NT2/D1 (cell line): ENCODE data around the gene LAMTOR2.

Experiments used
- DNase-seq: peaks from one replicate; pipeline ENCODE4 v3.0.0-alpha.2; 2011; ENCODE audit warnings: low read depth, low spot score
- H3K27me3 ChIP-seq: 2 replicates; pipeline ENCODE4 v1.6.0; 2011; ENCODE audit warnings: mild to moderate bottlenecking; ENCODE audit not compliant: insufficient read length, insufficient read depth
- H3K36me3 ChIP-seq: 2 replicates; pipeline ENCODE4 v1.6.1; 2011; ENCODE audit warnings: mild to moderate bottlenecking, low read length, mixed read lengths; ENCODE audit not compliant: insufficient read depth, insufficient read length
- H3K4me1 ChIP-seq: 2 replicates; pipeline ENCODE4 v1.5.1; 2011; ENCODE audit not compliant: insufficient read depth, insufficient read length
- H3K4me3 ChIP-seq: 2 replicates; pipeline ENCODE4 v1.5.1; 2011; ENCODE audit warnings: low read depth; ENCODE audit not compliant: insufficient read length
- H3K9ac ChIP-seq: 2 replicates; pipeline ENCODE4 v1.6.0; 2011; ENCODE audit warnings: low read depth; ENCODE audit not compliant: insufficient read length
- H3K9me3 ChIP-seq: 2 replicates; pipeline ENCODE4 v1.5.1; 2011; ENCODE audit warnings: mild to moderate bottlenecking, low read length; ENCODE audit not compliant: insufficient read depth
- SUZ12 ChIP-seq: IDR thresholded peaks from 2 replicates; pipeline ENCODE4 v1.6.1; 2011; ENCODE audit not compliant: insufficient read length, insufficient read depth; ENCODE audit errors: extremely low read depth
- YY1 ChIP-seq: IDR thresholded peaks from 2 replicates; pipeline ENCODE4 v1.6.1; 2011; ENCODE audit not compliant: insufficient read length, insufficient read depth
- ZNF274 ChIP-seq: IDR thresholded peaks from 2 replicates; pipeline ENCODE4 v1.6.1; 2011; ENCODE audit warnings: mild to moderate bottlenecking, low read depth, low read length

The LAMTOR2 gene

DNA sequence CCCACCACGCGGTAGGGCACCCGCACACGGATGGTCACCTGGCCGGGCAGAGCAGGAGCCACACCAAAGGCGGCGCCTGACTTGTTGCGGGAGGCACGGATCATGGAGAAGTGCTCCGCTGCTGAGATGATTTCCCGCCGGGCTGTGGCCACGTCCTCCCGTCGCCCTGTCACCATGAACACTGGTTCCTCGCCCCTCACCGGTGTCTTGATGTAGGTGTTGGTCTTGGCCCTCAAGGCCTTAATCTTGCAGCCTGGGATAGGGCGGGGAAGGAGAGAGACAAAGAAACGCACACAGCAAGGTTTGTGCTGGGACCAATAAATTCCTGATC lies 22.8 kb downstream of the LAMTOR2 start:
- no peak for TF ChIP-seq ZNF274
- TF ChIP-seq SUZ12, result no peak
- no peak for TF ChIP-seq YY1
- Histone ChIP-seq H3K9me3 (no peaks in the 10 kb centered on the region), H3K9ac (peak overlapping the region; percentile 8), H3K4me3 (no peak overlapping the region), H3K27me3 (no peaks in the 10 kb centered on the region), H3K36me3 (peaks cover 63% of the 10 kb centered on the region), H3K4me1 (peaks cover 45% of the 10 kb centered on the region)
- no peak for DNase-seq

- no peak for DNase-seq
- Histone ChIP-seq H3K36me3 (peaks cover 54% of the 10 kb centered on the region), H3K9ac (peak overlapping the region; percentile 29), H3K4me3 (peak overlapping the region; percentile 1), H3K9me3 (no peaks in the 10 kb centered on the region), H3K4me1 (peaks cover 36% of the 10 kb centered on the region), H3K27me3 (no peaks in the 10 kb centered on the region)
- TF ChIP-seq SUZ12, result no peak
- no peak for TF ChIP-seq YY1
- TF ChIP-seq ZNF274, result no peak
These were observed 24.1 kb downstream of the LAMTOR2 start for GRCh38 chr1:156078728-156079127.

GRCh38 chr1:156079762-156080161 lies 25.2 kb downstream of the LAMTOR2 start:
- H3K36me3 ChIP-seq, result peaks cover 55% of the 10 kb centered on the region
- peaks cover 34% of the 10 kb centered on the region for H3K4me1 ChIP-seq
- H3K9me3 ChIP-seq, result no peaks in the 10 kb centered on the region
- H3K9ac ChIP-seq, result peak overlapping the region; percentile 96
- H3K4me3 ChIP-seq, result peak overlapping the region; percentile 93
- TF ChIP-seq SUZ12 (no peak), ZNF274 (no peak), YY1 (no peak)
- DNase-seq, result no peak
- no peaks in the 10 kb centered on the region for H3K27me3 ChIP-seq

GRCh38 chr1:156080241-156080862 lies 25.8 kb downstream of the LAMTOR2 start:
- Histone ChIP-seq H3K4me1 (peaks cover 32% of the 10 kb centered on the region), H3K27me3 (no peaks in the 10 kb centered on the region), H3K9me3 (no peaks in the 10 kb centered on the region), H3K36me3 (peaks cover 55% of the 10 kb centered on the region), H3K9ac (peak overlapping the region; percentile 96), H3K4me3 (peak overlapping the region; percentile 93)
- DNase-seq, result no peak
- TF ChIP-seq SUZ12 (no peak), ZNF274 (no peak), YY1 (no peak)

GRCh38 chr1:156080863-156081179 lies 26.2 kb downstream of the LAMTOR2 start:
- Histone ChIP-seq H3K36me3 (peaks cover 52% of the 10 kb centered on the region), H3K27me3 (no peaks in the 10 kb centered on the region), H3K4me1 (peaks cover 29% of the 10 kb centered on the region), H3K4me3 (peak overlapping the region; percentile 93), H3K9me3 (no peaks in the 10 kb centered on the region), H3K9ac (peak overlapping the region; percentile 96)
- TF ChIP-seq SUZ12, result no peak
- no peak for TF ChIP-seq YY1
- no peak for TF ChIP-seq ZNF274
- no peak for DNase-seq

- Histone ChIP-seq H3K9ac (peak overlapping the region; percentile 96), H3K4me1 (peaks cover 24% of the 10 kb centered on the region), H3K4me3 (peak overlapping the region; percentile 93), H3K9me3 (no peaks in the 10 kb centered on the region), H3K27me3 (no peaks in the 10 kb centered on the region), H3K36me3 (peaks cover 47% of the 10 kb centered on the region)
- TF ChIP-seq ZNF274 (no peak), YY1 (no peak), SUZ12 (no peak)
- no peak for DNase-seq
These were observed 26.8 kb downstream of the LAMTOR2 start for GRCh38 chr1:156081180-156081916.

DNA sequence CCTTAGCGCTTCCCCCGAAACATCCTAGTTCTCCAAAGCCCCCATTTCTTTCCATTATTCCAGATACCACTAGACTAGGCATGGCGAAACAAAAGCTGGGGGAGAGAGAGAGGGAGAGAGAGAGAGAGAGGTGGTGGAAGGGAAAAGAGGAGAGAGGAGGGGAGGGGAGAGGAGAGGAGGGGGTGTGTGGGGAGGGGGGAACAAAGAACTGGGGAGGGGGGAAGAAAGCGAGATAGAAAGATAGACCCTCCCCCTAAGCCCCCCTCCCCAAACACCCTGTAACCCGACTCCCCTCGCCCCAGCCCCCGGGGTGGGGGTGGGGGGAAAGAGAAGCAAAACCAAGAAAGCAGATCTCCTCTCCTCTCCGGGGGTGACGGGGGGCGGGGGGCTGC lies 27.3 kb downstream of the LAMTOR2 start:
- Histone ChIP-seq H3K27me3 (no peaks in the 10 kb centered on the region), H3K9me3 (no peaks in the 10 kb centered on the region), H3K4me3 (peak overlapping the region; percentile 93), H3K9ac (peak overlapping the region; percentile 96), H3K36me3 (peaks cover 44% of the 10 kb centered on the region), H3K4me1 (peaks cover 19% of the 10 kb centered on the region)
- TF ChIP-seq ZNF274 (no peak), YY1 (no peak), SUZ12 (no peak)
- DNase-seq, result no peak
